ENCODE data around the gene HSD17B13. TPM values are rescaled to one million over a fixed set of nuclear protein-coding genes. Genes with fewer than 3 reads are reported as not detected.

The HSD17B13 gene
- total and polyA plus RNA-seq, 7 donors, result 0.03 to 0.17 (median 0.08) TPM; not detected in 2

Other genes starting within 250 kb of the HSD17B13 start
- 10 to 100 TPM; 17.4 to 33.8 (median 21.2) TPM for gene KLHL8, start 102.3 kb downstream of the HSD17B13 start, total RNA-seq
- gene KLHL8, start 102.3 kb downstream of the HSD17B13 start, polyA plus RNA-seq, result 10 to 100 TPM in 2 of 3 donors, 1 to 10 TPM in 1; 5.1 to 26.6 (median 12.0) TPM
- gene HSD17B11, start 68.3 kb upstream of the HSD17B13 start, total RNA-seq, result 10 to 100 TPM in 1 of 4 donors, 1 to 10 TPM in 3; 5.1 to 10.5 (median 7.1) TPM
- 10 to 100 TPM in 1 of 3 donors, 1 to 10 TPM in 2; 9.6 to 11.3 (median 9.6) TPM for gene HSD17B11, start 68.3 kb upstream of the HSD17B13 start, polyA plus RNA-seq
- gene NUDT9, start 99.7 kb upstream of the HSD17B13 start, total RNA-seq, result 10 to 100 TPM; 20.5 to 33.3 (median 24.0) TPM
- gene NUDT9, start 99.7 kb upstream of the HSD17B13 start, polyA plus RNA-seq, result 10 to 100 TPM; 35.1 to 43.3 (median 37.1) TPM
- 100 to 1,000 TPM; 117 to 267 (median 155) TPM for gene SPARCL1, start 206.5 kb upstream of the HSD17B13 start, total RNA-seq
- 100 to 1,000 TPM; 178 to 260 (median 219) TPM for gene SPARCL1, start 206.5 kb upstream of the HSD17B13 start, polyA plus RNA-seq